Endothelial cell of umbilical vein (primary cell): ENCODE measurements around the gene CCAR1.

ENCODE experiments used
- EZH2 ChIP-seq: IDR thresholded peaks from 2 replicates; pipeline ENCODE4 v1.6.1; 2012; ENCODE audit warnings: borderline replicate concordance, low read depth, mild to moderate bottlenecking, moderate library complexity, low read length, inconsistent platforms; ENCODE audit not compliant: severe bottlenecking
- FOS ChIP-seq: IDR thresholded peaks from 2 replicates; pipeline ENCODE4 v1.6.1; 2011; ENCODE audit warnings: mild to moderate bottlenecking, low read length, moderate library complexity, borderline replicate concordance; ENCODE audit not compliant: insufficient read depth
- GATA2 ChIP-seq: IDR thresholded peaks from 2 replicates; pipeline ENCODE4 v1.7.0; 2011; ENCODE audit warnings: low read depth, mild to moderate bottlenecking, moderate library complexity, mixed read lengths, low read length; ENCODE audit not compliant: insufficient read length, insufficient read depth
- JUN ChIP-seq: IDR thresholded peaks from 2 replicates; pipeline ENCODE4 v1.6.1; 2011; ENCODE audit warnings: borderline replicate concordance, low read depth; ENCODE audit not compliant: insufficient read length, insufficient read depth
- MYC ChIP-seq: IDR thresholded peaks from one replicate; pipeline ENCODE4 v1.6.1; 2011; ENCODE audit warnings: mild to moderate bottlenecking, low read depth, low read length
- POLR2A ChIP-seq: IDR thresholded peaks from 2 replicates; pipeline ENCODE4 v1.6.1; 2012; ENCODE audit warnings: low read depth, mild to moderate bottlenecking, control low read depth, low read length
- POLR2AphosphoS5 ChIP-seq: IDR thresholded peaks from 2 replicates; pipeline ENCODE4 v1.6.1; 2012; ENCODE audit warnings: low read depth, mild to moderate bottlenecking, control low read depth, low read length, moderate library complexity; ENCODE audit not compliant: insufficient read depth
- TF ChIP-seq, protein P1 (sequence below), 2 donors: IDR thresholded peaks; 1 replicate in 1 of 2; 2 replicates in 1 of 2; pipeline ENCODE4 v1.5.1; 2011; ENCODE audit warnings: low read length in 2 of 2, mild to moderate bottlenecking in 2 of 2, moderate library complexity in 2 of 2, control low read depth in 1 of 2, inconsistent platforms in 1 of 2, low read depth in 1 of 2; ENCODE audit not compliant: insufficient read depth in 1 of 2; ENCODE audit errors: extremely low read depth in 1 of 2
- TF ChIP-seq, protein P2 (sequence below): IDR thresholded peaks from 2 replicates; pipeline ENCODE4 v1.6.1; 2011; ENCODE audit not compliant: insufficient read depth, insufficient read length

DNA sequence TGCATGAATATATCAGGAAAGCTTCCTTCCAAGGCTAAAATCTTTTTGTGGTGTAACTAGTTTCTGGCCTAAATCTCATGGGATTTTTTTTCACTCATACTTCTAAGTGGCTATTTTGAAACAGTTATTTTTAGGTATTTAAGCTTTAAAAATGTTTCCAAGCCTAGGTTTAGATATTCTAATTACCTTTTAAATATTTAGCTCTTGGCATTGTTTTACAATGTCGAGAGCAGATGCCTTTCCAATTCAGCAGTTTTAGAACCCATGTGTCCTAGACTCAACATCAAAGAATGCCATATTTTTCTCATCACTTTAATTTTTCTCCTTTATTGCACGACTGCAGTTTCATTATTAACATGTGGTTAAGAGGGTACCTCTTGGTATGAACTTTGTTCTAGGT is 79.2 kb downstream of the CCAR1 start:
- TF ChIP-seq, protein P1, sequence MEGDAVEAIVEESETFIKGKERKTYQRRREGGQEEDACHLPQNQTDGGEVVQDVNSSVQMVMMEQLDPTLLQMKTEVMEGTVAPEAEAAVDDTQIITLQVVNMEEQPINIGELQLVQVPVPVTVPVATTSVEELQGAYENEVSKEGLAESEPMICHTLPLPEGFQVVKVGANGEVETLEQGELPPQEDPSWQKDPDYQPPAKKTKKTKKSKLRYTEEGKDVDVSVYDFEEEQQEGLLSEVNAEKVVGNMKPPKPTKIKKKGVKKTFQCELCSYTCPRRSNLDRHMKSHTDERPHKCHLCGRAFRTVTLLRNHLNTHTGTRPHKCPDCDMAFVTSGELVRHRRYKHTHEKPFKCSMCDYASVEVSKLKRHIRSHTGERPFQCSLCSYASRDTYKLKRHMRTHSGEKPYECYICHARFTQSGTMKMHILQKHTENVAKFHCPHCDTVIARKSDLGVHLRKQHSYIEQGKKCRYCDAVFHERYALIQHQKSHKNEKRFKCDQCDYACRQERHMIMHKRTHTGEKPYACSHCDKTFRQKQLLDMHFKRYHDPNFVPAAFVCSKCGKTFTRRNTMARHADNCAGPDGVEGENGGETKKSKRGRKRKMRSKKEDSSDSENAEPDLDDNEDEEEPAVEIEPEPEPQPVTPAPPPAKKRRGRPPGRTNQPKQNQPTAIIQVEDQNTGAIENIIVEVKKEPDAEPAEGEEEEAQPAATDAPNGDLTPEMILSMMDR (IDR thresholded peaks at IDR 0.05; ENCODE audit: extremely low read depth in 1 of 2, insufficient read depth in 1 of 2, low read depth in 1 of 2, low read length in 2 of 2), result no peak
- no peak for TF ChIP-seq POLR2A
- TF ChIP-seq, protein P2, sequence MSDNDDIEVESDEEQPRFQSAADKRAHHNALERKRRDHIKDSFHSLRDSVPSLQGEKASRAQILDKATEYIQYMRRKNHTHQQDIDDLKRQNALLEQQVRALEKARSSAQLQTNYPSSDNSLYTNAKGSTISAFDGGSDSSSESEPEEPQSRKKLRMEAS, result no peak
- TF ChIP-seq FOS, result no peak
- no peak for TF ChIP-seq POLR2AphosphoS5
- TF ChIP-seq JUN, result no peak
- TF ChIP-seq EZH2, result no peak
- TF ChIP-seq MYC, result no peak
- no peak for TF ChIP-seq GATA2
